GM12878 (cell line): ENCODE results near the gene KCND3. TPM values are rescaled to one million over a fixed set of nuclear protein-coding genes. Genes with fewer than 3 reads are reported as not detected.

Experiments
- ETV6 ChIP-seq, 2 experiments: fragments of 450-650 bp in 1 of 2; IDR thresholded peaks in 1 of 2; conservative IDR thresholded peaks in 1 of 2; 2 replicates each; pipeline ENCODE4 v1.6.1; 2014; ENCODE audit warnings: antibody characterized with exemption in 1 of 2, borderline replicate concordance in 1 of 2, low read depth in 1 of 2, mild to moderate bottlenecking in 1 of 2, moderate library complexity in 1 of 2
- IKZF1 ChIP-seq: fragments of 450-650 bp; conservative IDR thresholded peaks from 2 replicates; pipeline ENCODE4 v1.6.1; 2017; ENCODE audit warnings: antibody characterized with exemption, mild to moderate bottlenecking
- MYB ChIP-seq: fragments of 150-350 bp; IDR thresholded peaks from 2 replicates; pipeline ENCODE4 v1.6.1; 2014; ENCODE audit warnings: mild to moderate bottlenecking, low read depth, low read length, borderline replicate concordance
- POLR2AphosphoS2 ChIP-seq: IDR thresholded peaks from 2 replicates; pipeline ENCODE4 v1.6.1; 2011; ENCODE audit warnings: low read depth, mild to moderate bottlenecking, low read length, improper control_type of control experiment, moderate library complexity
- USF2 ChIP-seq: IDR thresholded peaks from 2 replicates; pipeline ENCODE4 v1.6.1; 2011; ENCODE audit warnings: low read depth, low read length, improper control_type of control experiment, borderline replicate concordance
- ZNF592 ChIP-seq: fragments of 450-650 bp; IDR thresholded peaks from 2 replicates; pipeline ENCODE4 v1.6.1; 2017; ENCODE audit warnings: mild to moderate bottlenecking, moderate library complexity
- polyA plus RNA-seq, 11 experiments: library from polyadenylated mRNA; depleted of rRNA in 4 of 11; unstranded in 6 of 11; stranded (reverse) in 5 of 11; fragments of >200 nt; fragmentation: Nextera tagmentation in 4 of 11; fragmentation: Illumina TruSeq in 1 of 11; extraction: Ambion mirVana in 4 of 11; extraction: Trizol in 1 of 11; gene quantifications; 1 replicate in 1 of 11; 2 replicates in 10 of 11; pipeline versions ENCODE4 v1.2.1 to v1.2.3, GENCODE V29; 2011 to 2016; ENCODE audit warnings: inconsistent platforms in 2 of 11, missing spikeins in 2 of 11, low read depth in 1 of 11
- total RNA-seq, 4 experiments: library from RNA; depleted of rRNA in 3 of 4; stranded (reverse); fragments of >200 nt in 3 of 4; fragmentation: Illumina TruSeq in 1 of 4; extraction: Trizol in 1 of 4; gene quantifications; 2 replicates each; pipeline versions ENCODE4 v1.2.1 to v1.2.3, GENCODE V29; 2013 to 2021

Gene KCND3
- total and polyA plus RNA-seq, 10 of the 15 experiments (the other 5 are each of a cell fraction or from before 2014, with no cell fraction given) = 0.02 TPM; not detected in 9

- no peak for TF ChIP-seq MYB
- TF ChIP-seq USF2 = no peak
- TF ChIP-seq IKZF1 = no peak
- TF ChIP-seq ZNF592 = no peak
- no peak for TF ChIP-seq ETV6 (conservative IDR thresholded peaks at IDR 0.05 in 1 of 2, IDR thresholded peaks at IDR 0.05 in 1 of 2; ENCODE audit: borderline replicate concordance in 1 of 2, low read depth in 1 of 2)
- no peak for TF ChIP-seq POLR2AphosphoS2
Measured at GRCh38 chr1:111756124-111756513, 233.3 kb downstream of the KCND3 start (continued).
